ENCODE data around the gene ALDH1B1.

Gene ALDH1B1

GRCh38 chr9:38356851-38357250 is 35.7 kb upstream of the ALDH1B1 start:
- Histone ChIP-seq H4K20me1 (ENCODE audit: insufficient read depth, low read length) (no peaks in the 10 kb centered on the region), H3K27ac (ENCODE audit: low read length) (no peak overlapping the region), H3K9ac (ENCODE audit: low read depth, low read length) (no peak overlapping the region), H3K79me2 (ENCODE audit: insufficient read depth, low read length) (no peaks in the 10 kb centered on the region), H3K9me3 (ENCODE audit: insufficient read depth, low read length, severe bottlenecking) (no peaks in the 10 kb centered on the region), H3K36me3 (ENCODE audit: insufficient read depth, low read length) (no peaks in the 10 kb centered on the region), H3K27me3 (ENCODE audit: insufficient read depth, low read length, poor library complexity) (no peaks in the 10 kb centered on the region), H3K4me1 (ENCODE audit: insufficient read depth, low read length) (no peaks in the 10 kb centered on the region), H3K4me2 (ENCODE audit: insufficient read depth, low read length) (no peak overlapping the region), H2AFZ (ENCODE audit: low read depth, low read length) (no peak overlapping the region), H3K4me3 (ENCODE audit: low read depth in 1 of 2, low read length in 2 of 2) (no peak overlapping the region)
- DNase-seq = no peak
- ATAC-seq (ENCODE audit: insufficient read depth, low read depth) = no peak
- TF ChIP-seq EZH2 (IDR thresholded peaks at IDR 0.05; ENCODE audit: borderline replicate concordance, low read depth, low read length, severe bottlenecking) (no peak), CTCF (IDR thresholded peaks at IDR 0.05; ENCODE audit: borderline replicate concordance, extremely low read depth, low read length, poor library complexity, severe bottlenecking) (no peak)

- Histone ChIP-seq H4K20me1 (ENCODE audit: insufficient read depth, low read length) (no peaks in the 10 kb centered on the region), H2AFZ (ENCODE audit: low read depth, low read length) (no peak overlapping the region), H3K79me2 (ENCODE audit: insufficient read depth, low read length) (no peaks in the 10 kb centered on the region), H3K4me3 (ENCODE audit: low read depth in 1 of 2, low read length in 2 of 2) (no peak overlapping the region), H3K27me3 (ENCODE audit: insufficient read depth, low read length, poor library complexity) (no peaks in the 10 kb centered on the region), H3K9ac (ENCODE audit: low read depth, low read length) (no peak overlapping the region), H3K4me1 (ENCODE audit: insufficient read depth, low read length) (no peaks in the 10 kb centered on the region), H3K4me2 (ENCODE audit: insufficient read depth, low read length) (no peak overlapping the region), H3K9me3 (ENCODE audit: insufficient read depth, low read length, severe bottlenecking) (no peaks in the 10 kb centered on the region), H3K27ac (ENCODE audit: low read length) (no peak overlapping the region), H3K36me3 (ENCODE audit: insufficient read depth, low read length) (no peaks in the 10 kb centered on the region)
- TF ChIP-seq CTCF (IDR thresholded peaks at IDR 0.05; ENCODE audit: borderline replicate concordance, extremely low read depth, low read length, poor library complexity, severe bottlenecking) (no peak), EZH2 (IDR thresholded peaks at IDR 0.05; ENCODE audit: borderline replicate concordance, low read depth, low read length, severe bottlenecking) (no peak)
- no peak for ATAC-seq (ENCODE audit: insufficient read depth, low read depth)
- no peak for DNase-seq
Measured at GRCh38 chr9:38357350-38358114, 35.0 kb upstream of the ALDH1B1 start.

- Histone ChIP-seq H3K9me3 (ENCODE audit: insufficient read depth, low read length, severe bottlenecking) (no peaks in the 10 kb centered on the region), H3K4me2 (ENCODE audit: insufficient read depth, low read length) (no peak overlapping the region), H3K4me3 (ENCODE audit: low read depth in 1 of 2, low read length in 2 of 2) (no peak overlapping the region), H3K27ac (ENCODE audit: low read length) (no peak overlapping the region), H3K79me2 (ENCODE audit: insufficient read depth, low read length) (no peaks in the 10 kb centered on the region), H4K20me1 (ENCODE audit: insufficient read depth, low read length) (no peaks in the 10 kb centered on the region), H3K9ac (ENCODE audit: low read depth, low read length) (no peak overlapping the region), H3K4me1 (ENCODE audit: insufficient read depth, low read length) (no peaks in the 10 kb centered on the region), H2AFZ (ENCODE audit: low read depth, low read length) (no peak overlapping the region; the same call in 1 of the 2 replicates), H3K36me3 (ENCODE audit: insufficient read depth, low read length) (no peaks in the 10 kb centered on the region), H3K27me3 (ENCODE audit: insufficient read depth, low read length, poor library complexity) (no peaks in the 10 kb centered on the region)
- TF ChIP-seq EZH2 (IDR thresholded peaks at IDR 0.05; ENCODE audit: borderline replicate concordance, low read depth, low read length, severe bottlenecking) = no peak
- TF ChIP-seq CTCF (IDR thresholded peaks at IDR 0.05; ENCODE audit: borderline replicate concordance, extremely low read depth, low read length, poor library complexity, severe bottlenecking) = no peak
- DNase-seq = no peak
- no peak for ATAC-seq (ENCODE audit: insufficient read depth, low read depth)
Measured at GRCh38 chr9:38358390-38359296, 33.9 kb upstream of the ALDH1B1 start.

Data from DND-41 (cell line).